SK-N-SH (cell line): ENCODE results near the gene AREG. TPM values are rescaled to one million over a fixed set of nuclear protein-coding genes. Genes with fewer than 3 reads are reported as not detected.
A peak's percentile ranks its signal among the peaks of the same experiment; 100 is the strongest.
"Not testable (repeated sequence)": the region's sequence is repeated elsewhere in the genome, so short reads cannot be mapped to it uniquely, and the experiment has no call there.

Experiments
- CTCF ChIA-PET: fragments of 300-600, 350-600 bp; formaldehyde crosslinking; extraction: SDS; loops from one replicate; lab custom pipeline; 2021; lab: Yijun Ruan, JAX
- POLR2A ChIA-PET: fragments of 350-600 bp; sonication (Branson Sonifier 250); formaldehyde crosslinking; extraction: SDS; loops from one replicate; lab custom pipeline; 2020; ENCODE audit warnings: antibody characterized with exemption, inconsistent platforms; lab: Yijun Ruan, JAX
- DNase-seq: peaks from one replicate; pipeline ENCODE4 v3.0.0; 2012
- H2AFZ ChIP-seq: fragments of 200-600 bp; sonication (generic); 2 replicates; pipeline ENCODE4 v1.8.1; 2016; ENCODE audit warnings: antibody characterized with exemption, mild to moderate bottlenecking, low read depth
- H3F3A ChIP-seq: fragments of 200-600 bp; sonication (generic); replicated peaks from 2 replicates; pipeline ENCODE3; 2016; ENCODE audit warnings: antibody characterized with exemption, mild to moderate bottlenecking; ENCODE audit not compliant: insufficient read depth
- H3K27ac ChIP-seq, 2 experiments: fragments of 200-500 bp in 1 of 2; fragments of 200-600 bp in 1 of 2; sonication (Bioruptor generic) in 1 of 2; sonication (generic), shearing (Covaris generic) in 1 of 2; 2 replicates each; pipeline versions ENCODE4 v1.5.1 to v1.6.1; 2014 to 2016; ENCODE audit warnings: low read depth in 2 of 2, inconsistent platforms in 1 of 2, low read length in 1 of 2, mild to moderate bottlenecking in 1 of 2, mixed read lengths in 1 of 2
- H3K27me3 ChIP-seq: fragments of 200-600 bp; sonication (generic), shearing (Covaris generic); 2 replicates; pipeline ENCODE4 v1.6.1; 2016; ENCODE audit warnings: mixed run types; ENCODE audit not compliant: insufficient read depth
- H3K36me3 ChIP-seq, 2 experiments: fragments of 200-500 bp in 1 of 2; fragments of 200-600 bp in 1 of 2; sonication (Bioruptor generic) in 1 of 2; sonication (generic) in 1 of 2; replicated peaks in 1 of 2; 2 replicates each; pipeline versions ENCODE3 to v1.5.1; 2014 to 2016; ENCODE audit warnings: low read length in 1 of 2, mild to moderate bottlenecking in 1 of 2; ENCODE audit not compliant: insufficient read depth in 2 of 2, control insufficient read depth in 1 of 2
- H3K4me1 ChIP-seq, 2 experiments: fragments of 200-500 bp in 1 of 2; fragments of 200-600 bp in 1 of 2; sonication (Bioruptor generic) in 1 of 2; sonication (generic), shearing (Covaris generic) in 1 of 2; 2 replicates each; pipeline versions ENCODE4 v1.5.1 to v1.6.1; 2014 to 2016; ENCODE audit warnings: low read depth in 1 of 2, low read length in 1 of 2, mixed run types in 1 of 2; ENCODE audit not compliant: insufficient read depth in 2 of 2, control insufficient read depth in 1 of 2
- H3K4me2 ChIP-seq: fragments of 200-600 bp; sonication (generic), shearing (Covaris generic); 2 replicates; pipeline ENCODE4 v1.6.1; 2017; ENCODE audit warnings: mixed run types
- H3K4me3 ChIP-seq, 2 experiments: fragments of 200-500 bp in 1 of 2; fragments of 200-600 bp in 1 of 2; sonication (Bioruptor generic) in 1 of 2; sonication (generic), shearing (Covaris generic) in 1 of 2; 2 replicates each; pipeline versions ENCODE4 v1.5.1 to v1.8.1; 2014 to 2016; ENCODE audit warnings: low read depth in 2 of 2, inconsistent platforms in 1 of 2, low read length in 1 of 2, mild to moderate bottlenecking in 1 of 2, mixed read lengths in 1 of 2, moderate library complexity in 1 of 2
- H3K79me2 ChIP-seq: fragments of 200-600 bp; sonication (generic); 2 replicates; pipeline ENCODE4 v1.8.1; 2017; ENCODE audit warnings: mild to moderate bottlenecking; ENCODE audit not compliant: insufficient read depth
- H3K9ac ChIP-seq: fragments of 200-600 bp; sonication (generic); 2 replicates; pipeline ENCODE4 v1.6.1; 2017; ENCODE audit warnings: mixed run types
- H3K9me2 ChIP-seq: fragments of 200-600 bp; sonication (generic); 2 replicates; pipeline ENCODE4 v1.6.1; 2017; ENCODE audit warnings: mixed run types
- H3K9me3 ChIP-seq: fragments of 200-600 bp; sonication (generic); 2 replicates; pipeline ENCODE4 v1.6.1; 2017; ENCODE audit warnings: mixed run types, mild to moderate bottlenecking, moderate library complexity
- H4K20me1 ChIP-seq: fragments of 200-600 bp; sonication (generic); 2 replicates; pipeline ENCODE4 v1.6.1; 2017; ENCODE audit warnings: mild to moderate bottlenecking, mixed run types; ENCODE audit not compliant: insufficient read depth
- EP300 ChIP-seq, 2 experiments: IDR thresholded peaks; 2 replicates each; pipeline versions ENCODE4 v1.4.0 to v1.6.1; 2012; ENCODE audit warnings: borderline replicate concordance in 1 of 2, low read depth in 1 of 2, low read length in 1 of 2
- EZH2phosphoT487 ChIP-seq: fragments of 200-600 bp; sonication (generic); IDR thresholded peaks from 2 replicates; pipeline ENCODE4 v1.6.1; 2017; ENCODE audit warnings: low read depth, mixed run types, mild to moderate bottlenecking, antibody characterized with exemption, moderate library complexity, borderline replicate concordance
- GATA2 ChIP-seq: sonication (generic); formaldehyde crosslinking; IDR thresholded peaks from 2 replicates; pipeline ENCODE4 v1.5.0; 2020; ENCODE audit warnings: mild to moderate bottlenecking, missing genetic modification reagents
- JUND ChIP-seq: IDR thresholded peaks from 2 replicates; pipeline ENCODE4 v1.4.0; 2012
- MEF2A ChIP-seq: IDR thresholded peaks from 2 replicates; pipeline ENCODE4 v1.4.0; 2012; ENCODE audit warnings: low read depth, borderline replicate concordance
- MXI1 ChIP-seq: IDR thresholded peaks from 2 replicates; pipeline ENCODE4 v1.6.1; 2012; ENCODE audit warnings: mild to moderate bottlenecking, low read depth, low read length, improper control_type of control experiment
- NRF1 ChIP-seq: IDR thresholded peaks from 2 replicates; pipeline ENCODE4 v1.6.1; 2012; ENCODE audit warnings: low read depth, mild to moderate bottlenecking, low read length
- RCOR1 ChIP-seq: fragments of 150-350 bp; IDR thresholded peaks from 2 replicates; pipeline ENCODE4 v1.6.1; 2017; ENCODE audit warnings: antibody characterized with exemption, low read length
- RXRA ChIP-seq: IDR thresholded peaks from 2 replicates; pipeline ENCODE4 v1.4.0; 2012; ENCODE audit warnings: low read depth, mild to moderate bottlenecking, borderline replicate concordance
- TCF12 ChIP-seq: IDR thresholded peaks from 2 replicates; pipeline ENCODE4 v1.4.0; 2012
- TEAD4 ChIP-seq: IDR thresholded peaks from 2 replicates; pipeline ENCODE4 v1.4.0; 2012; ENCODE audit warnings: mild to moderate bottlenecking, borderline replicate concordance; ENCODE audit not compliant: insufficient read depth
- WGBS: methylation state at CpG from one replicate; pipeline ENCODE4 v1.1.6; 2017; ENCODE audit warnings: low lambda C conversion rate; 5-methylcytosine and 5-hydroxymethylcytosine counted together
- polyA plus RNA-seq, 3 experiments: library from polyadenylated mRNA; depleted of rRNA; stranded (reverse); fragments of >200 nt; gene quantifications; 2 replicates each; pipeline ENCODE4 v1.2.3, GENCODE V29; 2012
- TF ChIP-seq, protein P1 (sequence below): IDR thresholded peaks from 2 replicates; pipeline ENCODE4 v1.4.0; 2012; ENCODE audit warnings: low read depth, borderline replicate concordance

AREG gene
- polyA plus RNA-seq, 1 of the 3 experiments (the other 2 are of a cell fraction): not detected

DNA sequence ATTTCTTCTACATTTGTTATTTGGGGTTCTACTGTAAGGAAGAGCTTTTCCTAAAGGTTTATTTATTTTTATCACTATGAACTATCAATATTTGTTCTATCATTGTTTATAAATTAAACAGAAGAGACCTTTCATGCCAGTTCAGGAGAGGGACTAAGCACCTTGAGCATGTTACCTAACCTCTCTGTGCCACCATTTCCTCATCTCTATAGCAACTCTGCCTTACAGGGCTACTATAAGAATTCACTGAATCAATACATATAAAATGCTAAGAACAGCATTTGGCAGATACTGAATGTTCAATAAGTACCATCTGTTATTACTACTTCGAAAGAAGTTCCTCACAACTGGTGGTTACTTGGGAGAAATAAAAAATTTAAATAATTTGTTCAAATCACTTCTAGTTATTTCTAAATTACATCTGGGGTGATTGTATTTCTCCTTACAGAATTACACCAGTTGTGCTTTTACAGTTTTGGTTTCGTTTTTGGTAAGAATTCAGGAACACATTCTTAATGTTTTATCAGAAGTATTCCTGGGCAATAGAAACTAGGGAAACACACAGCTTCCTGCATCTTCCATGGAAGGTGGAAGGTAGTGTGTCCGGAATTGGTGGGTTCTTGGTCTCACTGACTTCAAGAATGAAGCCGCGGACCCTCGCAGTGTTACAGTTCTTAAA lies 47.0 kb upstream of the AREG start:
- Histone ChIP-seq H3F3A (peaks cover 8% of the 10 kb centered on the region), H2AFZ (peak overlapping the region; percentile 76), H3K9me2 (no peaks in the 10 kb centered on the region), H3K4me3 (peak overlapping the region; percentile 45 to 63), H3K4me2 (peak overlapping the region; percentile 70), H4K20me1 (no peaks in the 10 kb centered on the region), H3K9me3 (no peaks in the 10 kb centered on the region), H3K9ac (no peak overlapping the region), H3K79me2 (no peaks in the 10 kb centered on the region), H3K4me1 (no peaks in the 10 kb centered on the region; a peak in 1 of 4 replicates), H3K27ac (no peak overlapping the region), H3K27me3 (peaks cover 8% of the 10 kb centered on the region), H3K36me3 (no peaks in the 10 kb centered on the region)
- no peak for TF ChIP-seq EZH2phosphoT487
- TF ChIP-seq JUND: no peak
- TF ChIP-seq TCF12: no peak
- no peak for TF ChIP-seq MXI1
- TF ChIP-seq RXRA: no peak
- no peak for TF ChIP-seq TEAD4
- POLR2A ChIA-PET: no interaction called here
- CTCF ChIA-PET: no interaction called here
- 30% methylated on average over 5 of the region's 6 CpGs for WGBS
- no peak for DNase-seq

DNA sequence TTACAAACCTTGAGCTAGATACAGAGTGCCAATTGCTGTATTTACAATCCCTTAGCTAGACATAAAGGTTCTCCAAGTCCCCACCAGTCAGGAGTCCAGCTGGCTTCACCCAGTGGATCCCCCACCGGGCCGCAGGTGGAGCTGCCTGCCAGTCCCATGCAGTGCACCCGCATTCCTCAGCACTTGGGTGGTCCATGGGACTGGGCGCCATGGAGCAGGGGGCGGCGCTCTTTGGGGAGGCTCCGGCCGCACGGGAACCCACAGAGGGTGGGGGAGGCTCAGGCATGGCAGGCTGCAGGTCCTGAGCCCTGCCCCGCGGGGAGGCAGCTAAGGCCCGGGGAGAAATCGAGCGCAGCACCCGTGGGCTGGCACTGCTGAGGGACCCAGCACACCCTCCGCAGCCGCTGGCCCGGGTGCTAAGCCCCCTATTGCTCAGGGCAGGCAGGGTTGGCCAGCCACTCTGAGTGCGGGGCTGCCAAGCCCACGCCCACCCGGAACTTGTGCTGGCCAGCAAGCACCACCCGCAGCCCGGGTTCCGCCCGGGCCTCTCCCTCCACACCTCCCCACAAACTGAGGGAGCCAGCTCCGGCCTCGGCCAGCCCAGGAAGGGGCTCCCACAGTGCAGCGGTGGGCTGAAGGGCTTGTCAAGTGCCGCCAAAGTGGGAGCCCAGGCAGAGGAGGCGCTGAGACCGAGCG lies 45.9 kb upstream of the AREG start:
- H3K4me1 ChIP-seq, H3K79me2 ChIP-seq, CTCF ChIA-PET, H3K27ac ChIP-seq, H3K36me3 ChIP-seq, H2AFZ ChIP-seq, H3K9me3 ChIP-seq, POLR2A ChIA-PET, H4K20me1 ChIP-seq, H3F3A ChIP-seq, H3K9me2 ChIP-seq, H3K9ac ChIP-seq, DNase-seq: not testable (repeated sequence)
- Histone ChIP-seq H3K4me3 (peak overlapping the region; percentile 45 to 63), H3K27me3 (peaks cover 14% of the 10 kb centered on the region), H3K4me2 (peak overlapping the region; percentile 70)
- WGBS: 16% methylated on average over 13 of the region's 32 CpGs

GRCh38 chr4:74400395-74400794 lies 44.5 kb upstream of the AREG start:
- H3K4me1 ChIP-seq: no peaks in the 10 kb centered on the region; a peak in 1 of 4 replicates
- no peak overlapping the region for H3K9ac ChIP-seq
- POLR2A ChIA-PET: no interaction called here
- H3K9me2 ChIP-seq: no peaks in the 10 kb centered on the region
- TF ChIP-seq NRF1 (no peak), RCOR1 (no peak), GATA2 (CRISPR knock-in tag) (no peak), MEF2A (no peak), EP300 (IDR thresholded peaks at IDR 0.05; ENCODE audit: borderline replicate concordance in 1 of 2, low read depth in 1 of 2, low read length in 1 of 2) (no peak)
- TF ChIP-seq, protein P1, sequence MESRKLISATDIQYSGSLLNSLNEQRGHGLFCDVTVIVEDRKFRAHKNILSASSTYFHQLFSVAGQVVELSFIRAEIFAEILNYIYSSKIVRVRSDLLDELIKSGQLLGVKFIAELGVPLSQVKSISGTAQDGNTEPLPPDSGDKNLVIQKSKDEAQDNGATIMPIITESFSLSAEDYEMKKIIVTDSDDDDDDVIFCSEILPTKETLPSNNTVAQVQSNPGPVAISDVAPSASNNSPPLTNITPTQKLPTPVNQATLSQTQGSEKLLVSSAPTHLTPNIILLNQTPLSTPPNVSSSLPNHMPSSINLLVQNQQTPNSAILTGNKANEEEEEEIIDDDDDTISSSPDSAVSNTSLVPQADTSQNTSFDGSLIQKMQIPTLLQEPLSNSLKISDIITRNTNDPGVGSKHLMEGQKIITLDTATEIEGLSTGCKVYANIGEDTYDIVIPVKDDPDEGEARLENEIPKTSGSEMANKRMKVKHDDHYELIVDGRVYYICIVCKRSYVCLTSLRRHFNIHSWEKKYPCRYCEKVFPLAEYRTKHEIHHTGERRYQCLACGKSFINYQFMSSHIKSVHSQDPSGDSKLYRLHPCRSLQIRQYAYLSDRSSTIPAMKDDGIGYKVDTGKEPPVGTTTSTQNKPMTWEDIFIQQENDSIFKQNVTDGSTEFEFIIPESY: no peak
- no peaks in the 10 kb centered on the region for H4K20me1 ChIP-seq
- H3K79me2 ChIP-seq: no peaks in the 10 kb centered on the region
- no peak overlapping the region for H3K4me2 ChIP-seq
- no peaks in the 10 kb centered on the region for H3K36me3 ChIP-seq
- no peak for DNase-seq
- WGBS: 4% methylated on average over 10 of the region's 10 CpGs
- H3K27ac ChIP-seq: no peak overlapping the region
- H3K4me3 ChIP-seq: no peak overlapping the region
- no peak overlapping the region for H2AFZ ChIP-seq
- H3K9me3 ChIP-seq: no peaks in the 10 kb centered on the region
- CTCF ChIA-PET: interaction anchor here (1.2 kb wide), 1 partner anchor 88 kb away, joined by 3 read pairs; no protein-coding TSS in a partner anchor
- peaks cover 22% of the 10 kb centered on the region for H3K27me3 ChIP-seq
- H3F3A ChIP-seq: no peaks in the 10 kb centered on the region
